ENCODE measurements around the gene ASCC1. TPM values are rescaled to one million over a fixed set of nuclear protein-coding genes. Genes with fewer than 3 reads are reported as not detected.

Gene ASCC1
- polyA plus RNA-seq, 1 donor (not counting 4 experiments of a cell fraction or from before 2014, with no cell fraction given): 32.9 TPM

DNA sequence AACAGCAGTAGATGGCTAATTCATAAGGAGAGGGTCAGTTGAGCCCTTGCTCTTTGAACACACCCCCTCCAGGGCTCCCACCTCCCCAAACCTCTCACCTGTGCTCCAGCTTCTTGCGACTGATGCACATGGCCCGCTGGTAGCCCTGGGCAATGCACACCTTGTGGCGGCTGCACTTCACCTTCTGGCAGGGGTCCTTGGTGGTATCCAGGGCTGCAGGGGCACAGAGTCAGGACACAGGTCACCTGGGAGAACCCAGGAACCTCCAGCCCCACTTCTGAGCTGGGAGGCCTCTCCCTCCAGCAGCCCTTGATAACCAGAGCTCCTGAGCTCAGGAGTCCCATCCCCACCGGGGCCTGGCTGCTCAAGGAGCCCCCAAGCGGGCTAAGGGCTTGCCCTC is 144.0 kb downstream of the ASCC1 start:
- Histone ChIP-seq H3K27ac (ENCODE audit: control insufficient read depth, insufficient read depth, low read length) (no peak overlapping the region), H3K4me1 (ENCODE audit: control insufficient read depth, extremely low read depth, insufficient read depth, low read length) (no peaks in the 10 kb centered on the region), H3K36me3 (ENCODE audit: control insufficient read depth in 2 of 2, extremely low read depth in 1 of 2, insufficient read depth in 2 of 2, low read length in 2 of 2) (no peaks in the 10 kb centered on the region), H3K4me3 (ENCODE audit: control insufficient read depth in 2 of 3, extremely low read depth in 1 of 3, insufficient read depth in 2 of 3, low read depth in 1 of 3, low read length in 3 of 3) (no peak overlapping the region), H3K9ac (ENCODE audit: control insufficient read depth, extremely low read depth, insufficient read depth, low read length) (no peak overlapping the region), H3K4me2 (ENCODE audit: control insufficient read depth, extremely low read depth, insufficient read depth, low read depth, low read length) (no peak overlapping the region), H3K9me1 (ENCODE audit: control insufficient read depth, extremely low read depth, insufficient read depth, low read length) (no peaks in the 10 kb centered on the region), H3K79me2 (ENCODE audit: control insufficient read depth, insufficient read depth, low read length) (no peaks in the 10 kb centered on the region), H3K27me3 (ENCODE audit: control insufficient read depth, extremely low read depth, insufficient read depth, low read length) (peaks cover 5% of the 10 kb centered on the region), H3K9me3 (ENCODE audit: control insufficient read depth, low read depth, low read length) (no peaks in the 10 kb centered on the region), H2AFZ (ENCODE audit: control insufficient read depth, low read length) (no peak overlapping the region), H4K20me1 (ENCODE audit: control insufficient read depth, extremely low read depth, insufficient read depth, low read length) (no peaks in the 10 kb centered on the region)
- DNase-seq (ENCODE audit: low read depth, low spot score) (no peak), FAIRE-seq (no peak)
- dilution Hi-C loops (cut with MboI; ENCODE audit: extremely low pct_ligation_motif_present, low sequenced_read_pairs): no loop called here
- TF ChIP-seq, protein P1, sequence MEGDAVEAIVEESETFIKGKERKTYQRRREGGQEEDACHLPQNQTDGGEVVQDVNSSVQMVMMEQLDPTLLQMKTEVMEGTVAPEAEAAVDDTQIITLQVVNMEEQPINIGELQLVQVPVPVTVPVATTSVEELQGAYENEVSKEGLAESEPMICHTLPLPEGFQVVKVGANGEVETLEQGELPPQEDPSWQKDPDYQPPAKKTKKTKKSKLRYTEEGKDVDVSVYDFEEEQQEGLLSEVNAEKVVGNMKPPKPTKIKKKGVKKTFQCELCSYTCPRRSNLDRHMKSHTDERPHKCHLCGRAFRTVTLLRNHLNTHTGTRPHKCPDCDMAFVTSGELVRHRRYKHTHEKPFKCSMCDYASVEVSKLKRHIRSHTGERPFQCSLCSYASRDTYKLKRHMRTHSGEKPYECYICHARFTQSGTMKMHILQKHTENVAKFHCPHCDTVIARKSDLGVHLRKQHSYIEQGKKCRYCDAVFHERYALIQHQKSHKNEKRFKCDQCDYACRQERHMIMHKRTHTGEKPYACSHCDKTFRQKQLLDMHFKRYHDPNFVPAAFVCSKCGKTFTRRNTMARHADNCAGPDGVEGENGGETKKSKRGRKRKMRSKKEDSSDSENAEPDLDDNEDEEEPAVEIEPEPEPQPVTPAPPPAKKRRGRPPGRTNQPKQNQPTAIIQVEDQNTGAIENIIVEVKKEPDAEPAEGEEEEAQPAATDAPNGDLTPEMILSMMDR (optimal IDR thresholded peaks at IDR 0.05 in 1 of 3, IDR thresholded peaks at IDR 0.05 in 1 of 3, conservative IDR thresholded peaks at IDR 0.05 in 1 of 3; ENCODE audit: extremely low read depth in 1 of 3, insufficient read depth in 2 of 3, low read length in 3 of 3): no peak
- TF ChIP-seq EZH2 (IDR thresholded peaks at IDR 0.05; ENCODE audit: low read length): no peak

DNA sequence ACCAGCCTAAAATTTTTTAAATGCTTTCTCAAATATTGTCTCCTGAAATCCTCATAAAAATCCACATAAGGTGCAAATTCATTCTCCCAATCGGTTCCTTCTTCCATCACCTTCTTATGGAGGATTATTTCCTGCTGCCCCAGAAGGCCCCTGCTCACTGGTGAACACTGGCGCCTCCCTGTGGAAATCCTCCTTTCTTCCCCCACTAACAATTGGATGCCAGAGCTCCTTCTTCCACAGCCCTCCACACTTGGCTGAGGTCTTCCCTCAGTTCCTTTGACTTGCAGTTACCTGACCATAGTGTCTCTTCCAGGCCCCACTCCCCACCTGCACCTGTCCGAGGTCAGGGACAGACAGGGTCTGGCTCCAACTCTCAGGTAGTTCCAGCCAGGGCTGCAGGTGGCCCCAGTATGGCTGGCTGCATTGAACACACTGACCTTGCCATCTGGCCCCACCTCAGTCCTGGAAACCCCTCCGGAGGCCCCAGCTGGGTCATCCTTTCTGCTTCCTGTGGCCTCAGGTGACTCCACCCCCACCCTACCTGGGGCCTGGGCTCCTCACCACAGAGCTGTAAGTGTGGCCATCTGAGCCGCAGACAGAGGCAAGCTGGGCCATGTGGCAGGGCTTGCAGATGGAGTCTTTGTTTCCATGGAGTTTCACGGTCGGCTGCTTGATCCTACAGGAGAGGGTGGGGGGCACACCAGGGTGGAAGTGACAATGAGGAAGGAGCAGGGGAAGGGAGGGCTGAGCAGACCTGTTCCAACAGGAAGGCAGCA is 146.1 kb downstream of the ASCC1 start:
- Histone ChIP-seq H3K4me2 (ENCODE audit: control insufficient read depth, extremely low read depth, insufficient read depth, low read depth, low read length) (no peak overlapping the region), H3K9ac (ENCODE audit: control insufficient read depth, extremely low read depth, insufficient read depth, low read length) (no peak overlapping the region), H3K9me1 (ENCODE audit: control insufficient read depth, extremely low read depth, insufficient read depth, low read length) (no peaks in the 10 kb centered on the region), H3K36me3 (ENCODE audit: control insufficient read depth in 2 of 2, extremely low read depth in 1 of 2, insufficient read depth in 2 of 2, low read length in 2 of 2) (no peaks in the 10 kb centered on the region), H3K9me3 (ENCODE audit: control insufficient read depth, low read depth, low read length) (no peaks in the 10 kb centered on the region), H2AFZ (ENCODE audit: control insufficient read depth, low read length) (no peak overlapping the region), H4K20me1 (ENCODE audit: control insufficient read depth, extremely low read depth, insufficient read depth, low read length) (no peaks in the 10 kb centered on the region), H3K4me3 (ENCODE audit: control insufficient read depth in 2 of 3, extremely low read depth in 1 of 3, insufficient read depth in 2 of 3, low read depth in 1 of 3, low read length in 3 of 3) (no peak overlapping the region), H3K27ac (ENCODE audit: control insufficient read depth, insufficient read depth, low read length) (no peak overlapping the region), H3K79me2 (ENCODE audit: control insufficient read depth, insufficient read depth, low read length) (no peaks in the 10 kb centered on the region), H3K27me3 (ENCODE audit: control insufficient read depth, extremely low read depth, insufficient read depth, low read length) (peaks cover under 1% of the 10 kb centered on the region), H3K4me1 (ENCODE audit: control insufficient read depth, extremely low read depth, insufficient read depth, low read length) (no peaks in the 10 kb centered on the region)
- FAIRE-seq: no peak
- DNase-seq (ENCODE audit: low read depth, low spot score): no peak
- dilution Hi-C loops (cut with MboI; ENCODE audit: extremely low pct_ligation_motif_present, low sequenced_read_pairs): no loop called here
- TF ChIP-seq EZH2 (IDR thresholded peaks at IDR 0.05; ENCODE audit: low read length): no peak
- TF ChIP-seq, protein P1 (optimal IDR thresholded peaks at IDR 0.05 in 1 of 3, IDR thresholded peaks at IDR 0.05 in 1 of 3, conservative IDR thresholded peaks at IDR 0.05 in 1 of 3; ENCODE audit: extremely low read depth in 1 of 3, insufficient read depth in 2 of 3, low read length in 3 of 3): peak; percentile 20 to 46 (median 24)

Measured in keratinocyte (primary cell).